Thoracic aorta (tissue), 2 donors: ENCODE data around the gene WIPF3. TPM values are rescaled to one million over a fixed set of nuclear protein-coding genes. Genes with fewer than 3 reads are reported as not detected.

ENCODE experiments used
- ATAC-seq: fragments of 150-250 bp; one replicate; pipeline ENCODE4 v1.8.0; 2017; ENCODE audit warnings: low read depth; ENCODE audit not compliant: insufficient number of reproducible peaks, low FRiP score
- DNase-seq: peaks from one replicate; pipeline ENCODE4 v3.0.0-alpha.2; 2020; ENCODE audit warnings: low spot score
- H3K27ac ChIP-seq, 2 donors: fragments of 200-600 bp; sonication (generic); 1 replicate in 1 of 2; 2 replicates in 1 of 2; pipeline ENCODE4 v1.5.1; 2016; ENCODE audit warnings: mild to moderate bottlenecking in 2 of 2, moderate library complexity in 2 of 2
- H3K27me3 ChIP-seq: fragments of 200-600 bp; sonication (generic); replicated peaks from 2 replicates; pipeline ENCODE4 v1.6.0; 2016; ENCODE audit warnings: mild to moderate bottlenecking; ENCODE audit not compliant: insufficient read depth
- H3K36me3 ChIP-seq: fragments of 200-600 bp; sonication (generic); one replicate; pipeline ENCODE4 v1.5.1; 2016
- H3K4me1 ChIP-seq, 2 donors: fragments of 200-600 bp; sonication (generic); 1 replicate in 1 of 2; 2 replicates in 1 of 2; pipeline versions ENCODE4 v1.5.1 to v1.6.0; 2016; ENCODE audit warnings: low read depth in 2 of 2, mild to moderate bottlenecking in 1 of 2; ENCODE audit not compliant: control insufficient read depth in 1 of 2
- H3K4me3 ChIP-seq: fragments of 200-600 bp; sonication (generic); 2 replicates; pipeline ENCODE4 v1.5.1; 2016; ENCODE audit warnings: mild to moderate bottlenecking
- H3K9me3 ChIP-seq: fragments of 200-600 bp; sonication (generic); 2 replicates; pipeline ENCODE4 v1.5.1; 2016
- CTCF ChIP-seq: fragments of 200-600 bp; sonication (generic); IDR thresholded peaks from one replicate; pipeline ENCODE4 v1.5.1; 2019; ENCODE audit warnings: antibody characterized with exemption
- total RNA-seq, 2 donors: library from RNA; depleted of rRNA; stranded (reverse); fragments of >200 nt; gene quantifications; one replicate each; pipeline versions ENCODE4 v1.1.0 to v1.2.3, GENCODE V29; 2016

Gene WIPF3
- total RNA-seq, 2 donors from 2014 or later: 2.4 to 3.7 TPM

DNA sequence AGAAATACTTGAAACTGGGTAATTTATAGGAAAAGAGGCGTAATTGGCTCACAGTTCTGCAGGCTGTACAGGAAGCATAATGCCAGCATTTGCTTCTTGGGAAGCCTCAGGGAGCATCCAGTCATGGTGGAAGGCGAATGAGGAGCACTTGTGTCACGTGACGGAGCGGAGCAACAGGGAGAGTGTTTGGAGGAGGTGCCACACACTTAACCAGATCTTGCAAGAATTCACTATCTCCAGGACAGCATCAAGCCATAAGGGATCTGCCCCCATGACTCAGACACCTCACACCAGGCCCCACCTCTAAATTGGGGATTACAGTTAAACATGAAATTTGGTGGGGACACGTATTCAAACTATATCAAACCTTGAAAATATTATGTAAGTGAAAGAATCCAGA, 89.3 kb downstream of the WIPF3 start:
- no peak for ATAC-seq
- H3K4me3 ChIP-seq: no peak overlapping the region
- TF ChIP-seq CTCF: no peak
- no peaks in the 10 kb centered on the region for H3K9me3 ChIP-seq
- H3K27me3 ChIP-seq: no peaks in the 10 kb centered on the region
- DNase-seq: no peak
- no peaks in the 10 kb centered on the region for H3K36me3 ChIP-seq
- H3K27ac ChIP-seq: no peak overlapping the region
- no peaks in the 10 kb centered on the region for H3K4me1 ChIP-seq

DNA sequence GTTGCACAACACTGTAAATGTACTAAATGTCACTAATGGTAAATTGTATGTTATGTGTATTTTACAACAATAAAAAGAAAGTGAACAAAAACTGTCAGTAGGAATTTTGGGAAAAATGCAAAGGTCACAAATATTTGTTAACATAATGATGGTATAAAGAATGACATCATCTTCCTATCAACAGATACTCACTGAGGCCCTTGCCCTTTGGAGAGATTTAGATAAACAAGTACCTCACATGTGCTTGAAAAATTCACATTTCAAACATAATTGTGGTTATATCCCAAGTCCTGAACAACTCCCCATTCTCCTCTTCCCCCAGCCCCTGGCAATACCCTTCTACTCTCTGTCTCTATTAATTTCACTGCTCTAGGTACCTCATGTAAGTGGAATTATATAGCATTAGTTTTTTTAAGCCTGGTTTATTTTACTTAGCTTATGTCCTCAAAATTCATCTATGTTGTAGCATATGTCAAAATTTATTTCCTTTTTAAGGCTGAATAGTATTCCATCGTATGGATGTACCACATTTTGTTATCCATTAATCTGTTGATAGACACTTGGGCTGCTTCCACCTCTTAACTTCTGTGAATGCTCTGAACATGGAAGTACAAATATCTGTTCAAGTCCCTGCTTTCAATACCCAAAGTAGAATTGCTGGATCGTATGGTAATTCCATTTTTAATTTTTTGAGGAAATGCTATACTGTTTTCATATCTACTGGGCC, 90.5 kb downstream of the WIPF3 start:
- H3K4me1 ChIP-seq: no peaks in the 10 kb centered on the region
- ATAC-seq (no peak), DNase-seq (no peak)
- H3K36me3 ChIP-seq: no peaks in the 10 kb centered on the region
- no peak overlapping the region for H3K27ac ChIP-seq
- H3K4me3 ChIP-seq: no peak overlapping the region
- no peaks in the 10 kb centered on the region for H3K27me3 ChIP-seq
- no peaks in the 10 kb centered on the region for H3K9me3 ChIP-seq
- no peak for TF ChIP-seq CTCF

- Histone ChIP-seq H3K27ac (no peak overlapping the region), H3K36me3 (no peaks in the 10 kb centered on the region), H3K4me3 (no peak overlapping the region), H3K27me3 (no peaks in the 10 kb centered on the region), H3K4me1 (no peaks in the 10 kb centered on the region), H3K9me3 (no peaks in the 10 kb centered on the region)
- ATAC-seq (no peak), DNase-seq (no peak)
- TF ChIP-seq CTCF: no peak
Measured at GRCh38 chr7:29898301-29898700, 92.0 kb downstream of the WIPF3 start.

GRCh38 chr7:29900745-29901144, 94.4 kb downstream of the WIPF3 start:
- Histone ChIP-seq H3K4me1 (no peaks in the 10 kb centered on the region), H3K36me3 (peaks cover 4% of the 10 kb centered on the region), H3K9me3 (peaks cover 2% of the 10 kb centered on the region), H3K27ac (no peak overlapping the region), H3K4me3 (no peak overlapping the region), H3K27me3 (no peaks in the 10 kb centered on the region)
- TF ChIP-seq CTCF: no peak
- DNase-seq (no peak), ATAC-seq (no peak)

DNA sequence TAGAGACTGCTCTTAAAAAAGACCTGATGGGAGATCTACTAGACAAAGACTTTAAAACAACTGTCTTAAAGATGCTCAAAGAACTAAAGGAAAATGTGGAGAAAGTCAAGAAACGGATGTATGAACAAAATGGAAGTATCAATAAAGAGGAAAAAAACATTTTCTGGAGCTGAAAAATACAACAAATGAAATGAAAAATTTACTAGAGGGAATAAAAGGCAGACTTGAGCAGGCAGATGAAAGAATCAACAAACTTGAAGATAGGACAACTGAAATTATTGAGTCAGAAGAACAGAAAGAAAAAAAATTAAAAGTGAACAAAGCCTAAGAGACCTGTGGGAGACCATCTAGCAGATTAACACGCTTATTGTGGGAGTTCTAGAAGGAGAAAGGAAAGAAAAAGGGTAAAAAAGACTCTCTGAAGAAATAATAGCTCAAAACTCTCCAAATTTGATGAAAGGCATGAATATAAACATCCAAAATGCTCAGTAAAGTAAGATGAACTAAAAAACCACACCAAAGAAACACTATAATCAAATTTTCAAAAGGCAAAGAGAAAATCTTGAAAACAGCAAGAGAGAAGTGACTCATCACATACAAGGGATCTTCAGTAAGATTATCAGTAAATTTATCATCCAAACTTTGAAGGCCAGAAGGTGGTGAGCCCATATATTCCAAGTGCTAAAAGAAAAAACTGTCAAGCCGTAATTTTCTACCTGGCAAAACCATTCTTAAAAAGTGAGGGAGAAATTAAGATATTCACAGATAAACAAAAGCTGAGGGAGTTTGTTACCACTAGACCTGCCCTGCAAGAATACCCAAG, 100.1 kb downstream of the WIPF3 start:
- Histone ChIP-seq H3K4me1 (no peaks in the 10 kb centered on the region), H3K36me3 (peaks cover 4% of the 10 kb centered on the region), H3K27me3 (no peaks in the 10 kb centered on the region), H3K9me3 (peaks cover 14% of the 10 kb centered on the region), H3K4me3 (no peak overlapping the region), H3K27ac (no peak overlapping the region)
- no peak for TF ChIP-seq CTCF
- ATAC-seq (no peak), DNase-seq (no peak)
